ENCODE results near the gene SLC25A47.
"Not testable (repeated sequence)": the region's sequence is repeated elsewhere in the genome, so short reads cannot be mapped to it uniquely, and the experiment has no call there.

DNA sequence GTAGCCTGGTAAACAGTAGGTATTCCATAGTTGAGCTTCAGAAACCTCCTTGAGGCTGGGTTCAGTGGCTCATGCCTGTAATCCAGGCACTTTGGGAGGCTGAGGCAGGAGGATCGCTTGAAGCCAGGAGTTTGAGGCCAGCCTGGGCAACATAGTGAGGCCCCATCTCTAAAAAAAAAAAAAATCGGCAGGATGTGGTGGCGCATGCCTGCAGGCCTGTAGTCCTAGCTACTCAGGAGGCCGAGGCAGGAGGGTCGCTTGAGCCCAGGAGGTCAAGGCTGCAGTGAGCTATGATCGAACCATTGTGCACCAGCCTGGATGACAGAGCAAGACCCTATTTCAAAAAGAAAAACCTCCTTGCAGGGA is 14.7 kb upstream of the SLC25A47 start:
- TF ChIP-seq BHLHE40 (IDR thresholded peaks at IDR 0.05; ENCODE audit: low read depth, low read length); CTCF (conservative IDR thresholded peaks at IDR 0.05; ENCODE audit: low read depth, low read length); USF2 (IDR thresholded peaks at IDR 0.05; ENCODE audit: low read depth, low read length); RFX5 (IDR thresholded peaks at IDR 0.05; ENCODE audit: low read depth, low read length); POLR2A (IDR thresholded peaks at IDR 0.05; ENCODE audit: low read depth, low read length); RAD21 (IDR thresholded peaks at IDR 0.05; ENCODE audit: low read length); CHD1 (IDR thresholded peaks at IDR 0.05; ENCODE audit: low read depth, low read length); SMC3 (IDR thresholded peaks at IDR 0.05; ENCODE audit: low read depth, low read length); FOS (IDR thresholded peaks at IDR 0.05; ENCODE audit: low read depth, low read length); NFE2L2 (IDR thresholded peaks at IDR 0.05; ENCODE audit: low read depth, low read length); MAFK (IDR thresholded peaks at IDR 0.05; ENCODE audit: low read depth, low read length): not testable (repeated sequence)
